Cerebellar nuclear complex (tissue), 1 donor: ENCODE data around the gene EPHA7.
A peak's percentile ranks its signal among the peaks of the same experiment; 100 is the strongest.

Experiments used
- DNase-seq, 2 experiments: peaks; one replicate each; lab custom pipeline; 2025; lab: John Stamatoyannopoulos, UW

The EPHA7 gene

DNA sequence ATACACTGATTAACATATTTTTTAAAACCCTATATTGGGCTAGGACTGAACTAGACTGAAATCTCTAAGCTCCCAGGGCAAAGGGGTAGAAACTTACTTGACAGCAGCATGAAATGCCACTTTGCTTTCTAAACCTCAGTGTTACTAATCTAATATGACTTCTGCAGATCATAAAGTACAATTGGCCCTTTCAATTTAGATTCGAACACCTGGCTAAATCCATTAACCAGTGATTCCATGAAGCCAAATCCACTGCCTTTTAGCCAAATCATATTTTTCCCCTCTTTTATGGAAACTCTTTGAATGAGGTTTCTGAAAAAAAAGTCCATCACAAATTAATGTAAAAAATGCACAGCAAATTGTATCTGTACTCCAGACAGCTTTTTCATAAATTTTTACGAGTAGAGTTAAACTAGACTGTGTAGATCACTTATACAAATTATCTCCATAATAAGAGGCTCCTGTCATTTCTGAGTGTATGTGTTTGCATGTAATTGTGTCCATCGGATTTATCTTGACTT is 25.7 kb downstream of the EPHA7 start:
- no peak for DNase-seq

GRCh38 chr6:93392797-93393196 is 26.6 kb downstream of the EPHA7 start:
- DNase-seq = no peak

GRCh38 chr6:93391965-93392364 is 27.4 kb downstream of the EPHA7 start:
- DNase-seq = no peak

DNA sequence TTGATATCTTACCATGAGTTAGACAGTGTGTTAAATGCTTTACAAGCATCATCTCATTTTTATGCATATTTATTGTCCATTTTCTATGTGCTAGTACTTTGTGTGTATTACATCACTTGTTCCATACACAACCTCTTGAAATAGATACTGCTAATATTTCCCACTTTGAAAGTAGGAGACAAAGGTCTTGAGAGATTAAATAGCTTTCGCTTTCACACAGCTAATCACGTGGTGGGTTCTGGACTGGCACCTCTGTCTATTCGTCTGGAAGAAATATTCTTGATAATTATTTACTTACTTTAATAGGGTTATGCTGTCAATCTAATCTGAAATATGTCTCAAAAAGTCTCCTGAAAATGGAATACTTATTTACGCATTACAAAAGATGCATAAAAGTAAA is 30.2 kb downstream of the EPHA7 start:
- no peak for DNase-seq

DNA sequence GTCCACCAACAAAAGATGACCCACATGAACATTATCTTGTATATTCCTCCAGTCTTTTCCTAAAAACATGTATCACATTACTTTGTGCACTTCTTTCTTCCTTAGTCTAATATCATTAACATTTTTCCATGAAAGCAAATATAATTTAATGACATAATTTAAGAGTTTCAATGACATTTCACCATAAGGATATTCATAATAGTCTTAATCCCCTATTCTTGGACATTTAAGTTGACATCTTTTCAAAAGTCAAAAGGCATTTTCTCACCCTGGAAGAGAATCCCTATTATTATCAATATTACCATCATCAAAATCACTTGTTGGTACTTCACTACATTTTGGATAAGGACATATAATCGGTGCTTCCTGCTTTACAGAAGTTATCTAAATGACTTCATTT is 31.3 kb downstream of the EPHA7 start:
- no peak for DNase-seq

DNA sequence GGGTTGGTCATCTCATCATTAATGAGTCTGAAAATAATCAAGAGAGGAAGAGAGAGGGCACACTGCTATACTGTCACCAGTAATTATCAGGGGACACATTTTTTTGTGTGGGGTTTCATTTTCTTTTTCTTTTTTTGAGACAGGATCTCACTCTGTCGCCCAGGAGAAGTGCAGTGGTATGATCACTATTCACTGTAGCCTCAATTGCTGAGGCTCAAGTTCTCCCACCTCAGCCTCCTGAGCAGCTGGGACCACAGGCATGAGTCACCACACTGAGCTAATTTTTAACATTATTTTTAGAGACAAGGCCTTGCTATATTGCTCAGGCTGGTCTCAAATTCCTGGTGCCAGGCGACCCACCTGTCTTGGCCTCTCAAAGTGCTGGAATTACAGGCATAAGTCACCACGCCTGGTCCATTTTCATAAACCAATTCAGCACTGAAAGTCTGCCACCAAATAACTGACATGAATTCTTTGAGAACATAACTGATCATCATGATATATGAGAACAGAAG is 43.3 kb downstream of the EPHA7 start:
- no peak for DNase-seq

DNA sequence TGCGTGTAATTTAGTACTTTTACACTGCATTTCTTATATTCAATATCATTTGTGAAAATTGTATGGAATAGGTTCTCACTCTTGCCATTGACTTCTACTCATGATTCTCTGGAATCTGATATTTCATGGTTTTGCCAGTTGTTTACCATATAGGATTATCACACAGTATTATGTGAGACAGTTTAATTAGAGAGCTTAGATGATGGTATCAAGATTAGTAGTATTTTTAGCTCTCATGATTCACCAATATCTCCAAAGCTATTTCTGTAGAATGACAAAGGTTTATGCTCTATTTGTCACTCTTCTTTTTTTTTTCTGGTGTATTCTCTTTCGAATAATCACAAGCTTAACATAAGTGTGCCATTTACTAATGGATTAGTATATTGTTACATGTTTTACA is 45.9 kb downstream of the EPHA7 start:
- no peak for DNase-seq

- peak in 1 of 2 experiments; percentile 27 for DNase-seq
These were observed 47.6 kb downstream of the EPHA7 start for GRCh38 chr6:93371756-93372155.

- DNase-seq = no peak
These were observed 49.7 kb downstream of the EPHA7 start for GRCh38 chr6:93369586-93370134.

- DNase-seq = peak in 1 of 2 experiments; percentile 56
These were observed 52.9 kb downstream of the EPHA7 start for GRCh38 chr6:93366506-93366905.

- no peak for DNase-seq
These were observed 53.9 kb downstream of the EPHA7 start for GRCh38 chr6:93365445-93365844.

GRCh38 chr6:93358435-93358834 is 60.9 kb downstream of the EPHA7 start:
- no peak for DNase-seq

GRCh38 chr6:93352604-93353003 is 66.8 kb downstream of the EPHA7 start:
- DNase-seq = no peak

DNA sequence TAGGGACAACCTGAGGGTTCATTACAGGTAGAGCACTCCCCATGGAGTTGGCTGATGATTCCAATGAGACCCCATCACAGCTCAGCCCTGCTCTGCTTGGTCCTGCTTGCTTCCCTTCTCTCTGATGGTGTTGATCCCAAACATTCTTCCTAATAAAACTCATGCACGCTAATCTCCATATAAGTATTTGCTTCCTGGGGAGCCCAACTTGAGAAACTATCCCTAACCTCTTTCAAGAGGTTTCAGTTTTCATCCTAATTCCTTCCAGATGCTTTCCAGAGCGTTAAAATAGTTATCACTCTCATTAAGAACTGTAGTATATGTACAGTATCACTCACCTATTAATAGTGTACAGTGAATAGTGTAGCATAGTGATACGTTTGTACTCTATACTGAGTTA is 68.1 kb downstream of the EPHA7 start:
- no peak for DNase-seq

DNA sequence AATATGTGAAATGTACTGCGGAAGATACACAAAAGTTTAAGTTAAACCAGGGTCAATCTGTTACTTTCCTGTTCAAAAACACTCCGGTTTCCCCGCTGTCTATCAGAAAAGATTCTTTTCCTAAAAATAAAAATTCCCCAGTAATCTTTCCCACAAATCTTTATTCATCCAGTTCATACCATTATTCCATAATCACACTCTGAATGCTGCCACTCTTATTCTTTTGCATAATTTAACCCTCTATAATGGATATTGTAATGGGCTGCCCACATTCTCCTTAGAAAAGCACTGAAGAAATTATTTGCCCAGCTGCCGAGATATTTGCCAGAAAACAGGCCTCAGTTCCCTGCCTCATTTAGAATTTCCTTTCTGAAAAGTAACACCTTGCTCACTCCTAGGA is 68.6 kb downstream of the EPHA7 start:
- DNase-seq = no peak

DNA sequence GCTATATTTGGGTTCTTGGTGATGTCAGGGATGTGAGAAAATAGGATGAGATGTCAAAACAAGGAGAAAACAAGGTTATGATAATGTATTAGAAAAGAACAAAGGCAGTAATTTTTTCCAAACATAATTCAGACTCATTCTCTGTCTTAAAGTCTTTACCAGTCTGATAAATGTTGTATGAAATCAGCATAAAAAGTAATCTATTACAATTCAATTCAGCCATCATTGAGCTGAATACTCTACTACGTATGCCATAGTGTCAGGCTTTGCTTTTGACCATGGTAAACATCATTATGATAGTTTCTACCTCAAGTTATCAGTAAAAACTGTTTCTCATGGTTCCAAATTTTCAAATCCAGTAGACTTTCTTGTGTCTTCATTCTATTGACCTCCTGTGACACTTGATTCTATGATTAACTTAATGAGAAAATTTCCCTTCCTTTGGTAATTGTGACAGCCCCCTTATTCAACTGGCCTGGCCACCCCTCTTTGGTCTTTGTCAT is 75.0 kb downstream of the EPHA7 start:
- DNase-seq = no peak

GRCh38 chr6:93343476-93343875 is 75.9 kb downstream of the EPHA7 start:
- no peak for DNase-seq

GRCh38 chr6:93341900-93342613 is 77.3 kb downstream of the EPHA7 start:
- DNase-seq = no peak

DNA sequence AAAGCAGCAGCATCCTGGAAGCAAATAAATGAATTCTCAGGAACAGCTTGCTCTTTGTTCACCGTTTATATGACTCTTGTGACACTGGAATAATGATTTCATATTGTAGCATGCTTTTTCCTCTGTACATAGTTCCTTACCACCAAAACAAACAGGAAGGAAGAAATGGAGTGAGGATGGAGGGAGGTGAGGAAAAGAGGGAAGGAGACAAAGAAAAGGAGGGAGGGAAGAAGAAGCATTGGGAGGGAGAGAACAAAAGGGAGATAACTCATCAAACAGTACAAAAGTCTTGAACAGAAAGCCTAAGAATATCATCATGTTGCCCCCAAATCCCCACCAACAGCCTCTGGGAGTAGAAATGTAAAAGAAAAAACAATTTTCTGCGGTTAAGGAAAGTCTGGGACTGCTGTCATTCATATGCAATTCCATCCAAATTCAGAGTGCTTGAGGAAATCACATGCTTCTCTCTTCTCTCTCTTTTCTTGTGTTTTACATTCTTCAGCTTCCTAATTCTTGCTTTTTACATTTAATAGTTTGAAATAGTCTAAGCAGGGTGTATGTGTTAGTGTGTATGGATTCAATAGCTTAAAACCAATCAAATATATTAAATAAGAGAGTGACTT is 81.5 kb downstream of the EPHA7 start:
- DNase-seq = no peak

DNA sequence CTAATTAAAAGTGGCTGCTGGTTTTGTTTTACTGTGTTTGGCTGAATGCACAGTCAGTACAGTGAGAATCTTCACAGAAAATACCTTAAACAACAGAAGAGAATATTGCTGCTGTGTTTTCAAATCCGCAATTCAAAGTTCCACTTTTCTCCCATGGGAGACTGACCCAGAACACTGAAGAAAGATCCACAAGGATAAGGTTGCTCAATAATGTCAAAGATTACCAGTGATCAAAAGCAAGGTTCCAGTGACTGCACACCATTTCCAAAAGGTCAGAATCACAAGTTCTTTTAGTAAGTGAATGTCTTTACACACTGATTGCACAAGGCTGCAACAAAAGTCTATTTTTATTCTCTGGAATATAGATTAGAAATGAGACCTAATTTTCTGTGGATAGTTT is 82.3 kb downstream of the EPHA7 start:
- DNase-seq = no peak

DNA sequence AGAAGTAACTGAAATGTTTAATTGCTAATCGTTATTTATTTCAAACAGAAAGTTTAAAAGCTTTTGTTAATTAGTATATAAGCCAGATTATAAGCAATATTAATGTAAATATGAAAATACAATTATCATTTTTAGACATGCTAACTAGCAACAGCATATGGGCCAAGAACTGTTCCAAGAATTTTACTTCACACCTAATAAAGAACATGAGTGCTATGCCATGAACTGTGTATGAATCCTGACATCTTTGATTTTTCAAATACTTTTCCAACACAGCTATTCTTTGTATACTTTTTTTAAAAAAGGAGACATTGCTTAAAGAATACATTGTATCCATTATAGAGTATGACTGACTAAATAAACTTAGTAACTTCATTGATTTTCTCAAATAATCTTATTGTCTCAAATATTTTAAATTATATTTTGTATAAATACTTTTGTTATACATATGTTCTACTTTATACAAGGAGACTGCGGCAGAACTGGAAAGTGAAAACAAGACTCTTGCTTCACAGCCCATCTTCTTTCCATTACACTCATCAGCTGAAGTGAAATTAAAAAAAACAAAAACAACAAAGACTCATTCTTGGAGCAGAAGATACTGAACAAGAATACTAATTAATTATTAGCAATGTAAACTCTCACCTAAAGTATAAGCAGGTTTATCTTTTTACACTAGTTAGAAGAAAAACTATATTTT is 89.9 kb downstream of the EPHA7 start:
- DNase-seq = no peak

DNA sequence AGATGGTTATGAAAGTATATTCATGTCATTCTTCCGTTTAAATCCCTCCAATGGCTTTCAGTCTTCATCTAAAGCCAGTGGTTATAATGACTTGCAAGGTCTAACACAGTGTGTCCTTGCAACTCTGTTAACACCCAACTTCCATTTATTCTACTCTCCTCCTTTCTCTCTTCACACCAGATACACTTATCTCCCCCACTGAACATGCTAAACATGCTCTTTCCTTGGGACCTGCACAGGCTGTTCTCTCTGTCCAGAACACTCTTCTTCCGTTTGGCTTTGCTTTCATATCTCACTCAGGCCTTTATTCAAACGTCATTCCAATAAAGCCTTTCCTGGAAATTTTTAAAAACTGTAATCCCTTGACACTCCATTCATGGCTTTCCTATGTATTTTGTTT is 91.5 kb downstream of the EPHA7 start:
- no peak for DNase-seq
